Peyer's patch (tissue), 4 donors: Measurements from ENCODE around the gene NAP1L3.

Experiments
- POLR2A ChIP-seq, 2 donors: fragments of 450-650 bp; IDR thresholded peaks; one replicate each; pipeline ENCODE4 v1.5.1; 2017; ENCODE audit warnings: antibody characterized with exemption in 2 of 2, mild to moderate bottlenecking in 2 of 2, moderate library complexity in 2 of 2
- TF ChIP-seq, protein P1 (sequence below), 6 experiments: fragments of 450-650 bp in 4 of 6; fragments of 200-600 bp in 2 of 6; sonication (generic) in 1 of 6; IDR thresholded peaks; one replicate each; pipeline ENCODE4 v1.5.1; 2017 to 2019; ENCODE audit warnings: antibody characterized with exemption in 6 of 6, mild to moderate bottlenecking in 3 of 6, moderate library complexity in 1 of 6

- TF ChIP-seq, protein P1, sequence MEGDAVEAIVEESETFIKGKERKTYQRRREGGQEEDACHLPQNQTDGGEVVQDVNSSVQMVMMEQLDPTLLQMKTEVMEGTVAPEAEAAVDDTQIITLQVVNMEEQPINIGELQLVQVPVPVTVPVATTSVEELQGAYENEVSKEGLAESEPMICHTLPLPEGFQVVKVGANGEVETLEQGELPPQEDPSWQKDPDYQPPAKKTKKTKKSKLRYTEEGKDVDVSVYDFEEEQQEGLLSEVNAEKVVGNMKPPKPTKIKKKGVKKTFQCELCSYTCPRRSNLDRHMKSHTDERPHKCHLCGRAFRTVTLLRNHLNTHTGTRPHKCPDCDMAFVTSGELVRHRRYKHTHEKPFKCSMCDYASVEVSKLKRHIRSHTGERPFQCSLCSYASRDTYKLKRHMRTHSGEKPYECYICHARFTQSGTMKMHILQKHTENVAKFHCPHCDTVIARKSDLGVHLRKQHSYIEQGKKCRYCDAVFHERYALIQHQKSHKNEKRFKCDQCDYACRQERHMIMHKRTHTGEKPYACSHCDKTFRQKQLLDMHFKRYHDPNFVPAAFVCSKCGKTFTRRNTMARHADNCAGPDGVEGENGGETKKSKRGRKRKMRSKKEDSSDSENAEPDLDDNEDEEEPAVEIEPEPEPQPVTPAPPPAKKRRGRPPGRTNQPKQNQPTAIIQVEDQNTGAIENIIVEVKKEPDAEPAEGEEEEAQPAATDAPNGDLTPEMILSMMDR (IDR thresholded peaks at IDR 0.05), result no peak
- TF ChIP-seq POLR2A (IDR thresholded peaks at IDR 0.05), result no peak
These were observed 35.8 kb downstream of the NAP1L3 start for GRCh38 chrX:93637591-93637990.
